Measurements from ENCODE around the gene CNTROB. TPM values are rescaled to one million over a fixed set of nuclear protein-coding genes. Genes with fewer than 3 reads are reported as not detected.

CNTROB gene
- total and polyA plus RNA-seq, 10 of the 15 experiments (the other 5 are each of a cell fraction or from before 2014, with no cell fraction given): 2.0 to 36.2 (median 28.2) TPM

- Histone ChIP-seq H3K27ac (ENCODE audit: control insufficient read depth, insufficient read depth) (no peak overlapping the region), H3K4me1 (ENCODE audit: control insufficient read depth, insufficient read depth, low read length) (no peaks in the 10 kb centered on the region), H3K79me2 (ENCODE audit: control insufficient read depth, insufficient read depth, low read length) (no peaks in the 10 kb centered on the region), H2AFZ (ENCODE audit: control insufficient read depth, low read depth, low read length) (no peak overlapping the region), H3K9me3 (replicated peaks; ENCODE audit: control insufficient read depth, insufficient read depth, low read length) (no peaks in the 10 kb centered on the region), H3K4me2 (ENCODE audit: control insufficient read depth, insufficient read depth) (no peak overlapping the region), H4K20me1 (ENCODE audit: control insufficient read depth, insufficient read depth) (no peaks in the 10 kb centered on the region), H3K9ac (ENCODE audit: control insufficient read depth, insufficient read depth, low read length) (no peak overlapping the region), H3K27me3 (replicated peaks in 1 of 2; ENCODE audit: control insufficient read depth in 2 of 2, insufficient read depth in 2 of 2, low read length in 1 of 2) (no peaks in the 10 kb centered on the region), H3K4me3 (no peak overlapping the region), H3K36me3 (ENCODE audit: control insufficient read depth in 2 of 2, insufficient read depth in 2 of 2, low read length in 1 of 2) (peaks cover 8 to 22% of the 10 kb centered on the region in 2 experiments)
- FAIRE-seq (no peak), DNase-seq (ENCODE audit: low read depth, low spot score) (no peak), ATAC-seq (no peak)
- in situ Hi-C loops (cut with MboI): no loop called here
- SMC1A ChIA-PET (ENCODE audit: uncharacterized antibody, unreplicated experiment): interaction anchor here (0.8 to 1.1 kb wide), 2 partner anchors 10 to 43 kb away, joined by 3 to 4 read pairs; no protein-coding TSS in a partner anchor
- POLR2A ChIA-PET: interaction anchor here (1.2 to 1.6 kb wide), 2 partner anchors 9 to 11 kb away, joined by 3 to 5 read pairs; partner anchors contain the start of genes CNTROB and TRAPPC1
- CTCF ChIA-PET: interaction anchor here (0.5 to 3.3 kb wide), 4 partner anchors 30 to 513 kb away, joined by 3 to 13 read pairs (median 4); no protein-coding TSS in a partner anchor
- RAD21 ChIA-PET (ENCODE audit: unreplicated experiment): interaction anchor here (1.3 kb wide), 1 partner anchor 120 kb away, joined by 3 read pairs; no protein-coding TSS in a partner anchor
- intact Hi-C loops (cut with micrococcal nuclease; ENCODE audit: unreplicated experiment): no loop called here
- no TSS peak for BruUV-seq (replicated peaks)
- WGBS (ENCODE audit: insufficient coverage, insufficient replicate concordance, low lambda C conversion rate, missing lambda C conversion rate): 100% methylated on average over 6 of the region's 6 CpGs
- TF ChIP-seq NKRF (conservative IDR thresholded peaks at IDR 0.05) (no peak), KDM1A (IDR thresholded peaks at IDR 0.05; ENCODE audit: borderline replicate concordance) (no peak), MTA2 (IDR thresholded peaks at IDR 0.05; ENCODE audit: low read depth) (no peak), ZNF687 (IDR thresholded peaks at IDR 0.05) (no peak), ZBTB11 (CRISPR knock-in tag; IDR thresholded peaks at IDR 0.05) (no peak), CHD2 (IDR thresholded peaks at IDR 0.05; ENCODE audit: borderline replicate concordance, low read depth, low read length) (no peak), BCLAF1 (IDR thresholded peaks at IDR 0.05) (no peak), IRF5 (IDR thresholded peaks at IDR 0.05; ENCODE audit: borderline replicate concordance) (no peak), SREBF2 (IDR thresholded peaks at IDR 0.05; ENCODE audit: low read length) (no peak)
Measured at GRCh38 chr17:7940743-7941142, 8.7 kb downstream of the CNTROB start.
